Heart left ventricle (tissue), 16 donors: ENCODE measurements around the gene SUSD6. TPM values are rescaled to one million over a fixed set of nuclear protein-coding genes. Genes with fewer than 3 reads are reported as not detected.

Experiments used
- ATAC-seq, 4 donors: fragments of 200-7000 bp; cut with Tn5 transposase; one replicate each; pipeline ENCODE4 v1.9.1; 2020 to 2022; ENCODE audit warnings: moderate library complexity in 4 of 4, mild to moderate bottlenecking in 3 of 4, moderate number of reproducible peaks in 1 of 4
- DNase-seq, 5 donors: peaks; one replicate each; pipeline ENCODE4 v3.0.0-alpha.2; 2020
- H3K27ac ChIP-seq, 12 donors: fragments of 200-600 bp; sonication (generic) in 4 of 12; one replicate each; pipeline versions ENCODE4 v1.5.0 to v1.8.0; 2016 to 2022; ENCODE audit warnings: mild to moderate bottlenecking in 2 of 12
- H3K27me3 ChIP-seq, 9 donors: fragments of 200-600 bp; sonication (generic) in 2 of 9; one replicate each; pipeline versions ENCODE4 v1.5.1 to v1.8.0; 2016 to 2022; ENCODE audit warnings: mild to moderate bottlenecking in 3 of 9
- H3K36me3 ChIP-seq, 9 donors: fragments of 200-600 bp; sonication (generic) in 2 of 9; one replicate each; pipeline versions ENCODE4 v1.5.0 to v1.8.0; 2018 to 2022; ENCODE audit warnings: mild to moderate bottlenecking in 2 of 9
- H3K4me1 ChIP-seq, 12 donors: fragments of 200-600 bp; sonication (generic) in 4 of 12; one replicate each; pipeline versions ENCODE4 v1.5.0 to v1.8.0; 2016 to 2022; ENCODE audit warnings: mild to moderate bottlenecking in 3 of 12
- H3K4me3 ChIP-seq, 12 donors: fragments of 200-600 bp; sonication (generic) in 4 of 12; one replicate each; pipeline versions ENCODE4 v1.5.0 to v1.8.0; 2017 to 2022; ENCODE audit warnings: mild to moderate bottlenecking in 9 of 12, moderate library complexity in 4 of 12
- H3K9me3 ChIP-seq, 12 donors: fragments of 200-600 bp; sonication (generic) in 4 of 12; one replicate each; pipeline versions ENCODE4 v1.5.0 to v1.8.0; 2016 to 2022; ENCODE audit warnings: mild to moderate bottlenecking in 1 of 12
- POLR2A ChIP-seq, 2 donors: fragments of 450-650 bp; IDR thresholded peaks; one replicate each; pipeline ENCODE4 v1.6.1; 2017; ENCODE audit warnings: antibody characterized with exemption in 2 of 2, mild to moderate bottlenecking in 2 of 2, moderate library complexity in 2 of 2
- WGBS, 4 donors: extraction: QIAGEN DNeasy Blood & Tissue Kit in 2 of 4; methylation state at CpG; one replicate each; pipeline versions ENCODE4 v1.1.5 to v1.1.7; 2013 to 2018; 5-methylcytosine and 5-hydroxymethylcytosine counted together
- intact Hi-C, 10 donors: fragments of 100-400 bp; cut with DNase I; formaldehyde crosslinking; loops; one replicate each; pipeline versions ENCODE4 v1.11.1 to v1.14.2; 2022
- polyA plus RNA-seq, 2 donors: library from polyadenylated mRNA; stranded (reverse); fragments of 200-250 nt; gene quantifications; one replicate each; pipeline ENCODE4 v1.2.3, GENCODE V29; 2013
- total RNA-seq, 9 donors: library from RNA; depleted of rRNA in 2 of 9; stranded (reverse); fragments of >200 nt in 2 of 9; fragmentation: NEBNext Ultra II Directional in 3 of 9; extraction: Animal tissue kit (Norgen Biotek cat#: 25700) in 3 of 9; gene quantifications; one replicate each; pipeline versions ENCODE4 v1.1.0 to v1.2.4, GENCODE V29; 2016 to 2023
- TF ChIP-seq, protein P1 (sequence below), 12 donors: fragments of 200-600 bp; sonication (generic) in 4 of 12; IDR thresholded peaks; one replicate each; pipeline versions ENCODE4 v1.5.0 to v1.8.0; 2018 to 2022; ENCODE audit warnings: antibody characterized with exemption in 12 of 12, mild to moderate bottlenecking in 5 of 12
- donor health status: ischemic (EF 13 %, LVEDD 7.1; RV severe dilation, severe dysfunction).
- donor health status: healthy with polysubstance abuse.
- donor health status: DM: no; HTN: yes; CAD: no.
- donor health status: DM: no; HTN: no; CAD: no.
- donor health status: ischemic (EF 25% LVEDD 6.9; RV normal size, moderate dysfunction).
- donor health status: ischemic (EF 25% LVEDD 5.7; RV mildly dilated, moderate dysfunction).
- donor health status: healthy.
- donor health status: DM: yes; HTN: yes; CAD: no.
- donor health status: ischemic (EF 35%, LVEDD 5.7; RV mildly dilated, moderate dysfunction).
- donor health status: nonischemic (EF 11% LVEDD 7.7; RV severe dilation, severe dysfunction).
- donor health status: DM: yes; HTN: yes; CAD: no.
- donor health status: PGD.
- donor health status: ischemic (EF 29% LVEDD 5.4; RV normal size, mild dysfunction).
- donor health status: nonischemic (EF 23%, LVEDD 6.1; RV moderate dilation, normal function).

Gene SUSD6
- total and polyA plus RNA-seq, 11 donors = 5.8 to 49.2 (median 24.5) TPM

DNA sequence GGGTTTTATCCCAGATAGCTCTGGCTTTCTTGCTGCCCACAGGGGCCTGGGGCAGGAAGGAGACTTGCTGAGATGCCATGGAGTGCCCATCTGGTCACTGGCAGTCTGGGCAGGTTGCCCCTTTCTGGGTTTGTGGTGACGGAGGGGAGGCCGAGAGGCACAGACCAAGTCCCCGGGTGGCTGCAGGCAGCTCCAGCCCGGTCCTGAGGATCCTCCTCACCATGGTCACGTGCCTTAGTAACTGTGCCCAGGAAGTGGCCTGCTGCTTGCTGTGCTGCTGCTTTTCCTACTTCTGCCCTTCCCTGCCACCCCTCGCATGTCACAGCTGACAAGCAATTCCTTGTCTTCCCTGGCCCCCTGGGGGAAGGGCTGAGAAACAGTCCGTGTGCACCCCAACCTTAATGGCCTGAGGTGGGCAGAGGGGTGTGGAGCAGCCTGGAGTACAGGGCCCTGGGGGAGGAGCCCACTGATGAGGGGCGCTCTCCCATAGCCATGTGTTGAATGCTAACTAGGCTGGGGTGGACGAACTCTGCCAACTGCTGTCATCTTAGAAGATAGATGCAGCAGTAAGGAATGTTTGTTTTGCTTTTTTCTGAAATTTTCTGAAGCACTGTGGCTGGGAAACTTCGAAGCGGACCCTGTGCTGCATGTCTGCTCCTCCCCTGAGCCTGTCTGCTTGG is 100.6 kb downstream of the SUSD6 start:
- H3K27ac ChIP-seq = peak overlapping the region in 11 of 12 donors; percentile 63 to 88 (median 73)
- H3K27me3 ChIP-seq = no peaks in the 10 kb centered on the region
- DNase-seq (peak in 3 of 5 donors; percentile 34 to 69 (median 60)), ATAC-seq (peak in 3 of 4 donors; percentile 24 to 26 (median 26))
- no peaks in the 10 kb centered on the region for H3K9me3 ChIP-seq
- no peak overlapping the region for H3K4me3 ChIP-seq
- 26 to 37% (median 29%) methylated on average over 8 to 11 of the region's 11 CpGs for WGBS, 4 donors
- H3K4me1 ChIP-seq = peaks cover 15 to 97% (median 51%) of the 10 kb centered on the region in 12 donors
- H3K36me3 ChIP-seq = peaks cover 0 to 71% (median 37%) of the 10 kb centered on the region in 9 donors
- intact Hi-C loops = loop anchor here in 6 of 10 donors (5.0 to 10.0 kb wide), 4 partner anchors 40 to 100 kb away; partner anchors contain the start of gene SUSD6 (in 1 of the 6)
- no peak for TF ChIP-seq POLR2A (IDR thresholded peaks at IDR 0.05)
- TF ChIP-seq, protein P1, sequence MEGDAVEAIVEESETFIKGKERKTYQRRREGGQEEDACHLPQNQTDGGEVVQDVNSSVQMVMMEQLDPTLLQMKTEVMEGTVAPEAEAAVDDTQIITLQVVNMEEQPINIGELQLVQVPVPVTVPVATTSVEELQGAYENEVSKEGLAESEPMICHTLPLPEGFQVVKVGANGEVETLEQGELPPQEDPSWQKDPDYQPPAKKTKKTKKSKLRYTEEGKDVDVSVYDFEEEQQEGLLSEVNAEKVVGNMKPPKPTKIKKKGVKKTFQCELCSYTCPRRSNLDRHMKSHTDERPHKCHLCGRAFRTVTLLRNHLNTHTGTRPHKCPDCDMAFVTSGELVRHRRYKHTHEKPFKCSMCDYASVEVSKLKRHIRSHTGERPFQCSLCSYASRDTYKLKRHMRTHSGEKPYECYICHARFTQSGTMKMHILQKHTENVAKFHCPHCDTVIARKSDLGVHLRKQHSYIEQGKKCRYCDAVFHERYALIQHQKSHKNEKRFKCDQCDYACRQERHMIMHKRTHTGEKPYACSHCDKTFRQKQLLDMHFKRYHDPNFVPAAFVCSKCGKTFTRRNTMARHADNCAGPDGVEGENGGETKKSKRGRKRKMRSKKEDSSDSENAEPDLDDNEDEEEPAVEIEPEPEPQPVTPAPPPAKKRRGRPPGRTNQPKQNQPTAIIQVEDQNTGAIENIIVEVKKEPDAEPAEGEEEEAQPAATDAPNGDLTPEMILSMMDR (IDR thresholded peaks at IDR 0.05) = peak in 1 of 12 donors; percentile 9

DNA sequence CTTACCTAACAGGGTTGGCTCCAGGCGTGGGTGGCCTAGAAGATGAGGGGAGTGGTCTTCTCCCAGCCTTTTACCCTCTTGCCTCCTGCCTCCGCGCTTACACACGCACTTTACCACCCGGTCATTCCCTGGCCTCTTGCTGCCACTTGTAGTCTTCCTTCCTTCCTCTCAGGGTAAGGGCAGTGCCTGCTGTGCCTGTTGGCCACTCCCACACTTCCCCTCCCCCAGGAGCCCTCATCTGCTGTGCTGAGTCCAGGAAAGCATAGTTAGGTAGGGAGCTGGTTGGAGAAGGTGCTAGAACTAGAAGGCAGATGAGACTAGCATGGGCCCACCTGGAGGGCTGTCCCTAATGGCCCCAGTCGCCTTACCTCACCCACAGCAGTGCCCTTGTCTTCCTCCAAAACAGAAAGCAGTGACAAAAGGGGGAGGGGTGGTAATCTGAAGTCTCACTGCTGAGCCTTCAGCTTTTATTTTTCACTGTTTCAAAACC is 101.2 kb downstream of the SUSD6 start:
- H3K4me1 ChIP-seq = peaks cover 15 to 99% (median 54%) of the 10 kb centered on the region in 12 donors
- H3K4me3 ChIP-seq = no peak overlapping the region
- TF ChIP-seq, protein P1 (IDR thresholded peaks at IDR 0.05) = no peak
- TF ChIP-seq POLR2A (IDR thresholded peaks at IDR 0.05) = no peak
- intact Hi-C loops = loop anchor here in 6 of 10 donors (5.0 to 10.0 kb wide), 4 partner anchors 40 to 100 kb away; partner anchors contain the start of gene SUSD6 (in 1 of the 6)
- H3K9me3 ChIP-seq = no peaks in the 10 kb centered on the region
- H3K36me3 ChIP-seq = peaks cover 0 to 65% (median 33%) of the 10 kb centered on the region in 9 donors
- DNase-seq (peak in 4 of 5 donors; percentile 62 to 70 (median 67)), ATAC-seq (peak; percentile 56 to 72 (median 60))
- H3K27me3 ChIP-seq = no peaks in the 10 kb centered on the region
- peak overlapping the region in 11 of 12 donors; percentile 63 to 88 (median 73) for H3K27ac ChIP-seq
- 31 to 41% (median 39%) methylated on average over 6 of the region's 6 CpGs for WGBS, 4 donors

DNA sequence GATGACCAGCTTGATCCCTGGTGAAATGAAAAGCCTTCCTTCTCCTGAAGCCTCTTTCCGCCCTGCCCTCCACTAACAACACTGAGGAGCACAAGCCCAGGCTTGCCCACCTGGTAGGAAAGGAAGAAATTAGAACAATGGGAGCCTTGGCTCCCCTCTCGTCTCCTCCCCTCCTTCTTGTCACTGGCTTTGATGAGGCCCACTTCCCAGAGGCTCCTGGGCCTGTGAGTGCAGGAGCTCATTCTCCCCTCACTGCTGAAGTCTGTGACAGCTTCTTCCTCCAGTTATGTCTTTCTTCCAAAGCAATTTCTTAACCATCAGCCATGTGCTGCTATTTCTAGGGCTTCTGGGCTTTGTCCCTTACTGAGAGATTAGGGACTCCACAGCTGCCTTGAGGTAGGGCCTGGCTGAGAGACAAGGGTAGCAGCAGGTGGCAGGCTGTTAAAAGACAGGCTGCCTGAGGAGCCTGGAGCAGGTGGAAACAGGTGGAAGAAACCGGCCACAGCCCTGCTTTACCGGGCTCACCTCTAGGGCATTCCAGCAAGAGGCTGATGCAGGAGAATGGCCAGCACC is 101.9 kb downstream of the SUSD6 start:
- intact Hi-C loops = loop anchor here in 6 of 10 donors (5.0 to 10.0 kb wide), 4 partner anchors 41 to 101 kb away; partner anchors contain the start of gene SUSD6 (in 1 of the 6)
- H3K27ac ChIP-seq = peak overlapping the region in 11 of 12 donors; percentile 63 to 88 (median 73)
- no peak for DNase-seq
- H3K36me3 ChIP-seq = peaks cover 0 to 59% (median 29%) of the 10 kb centered on the region in 9 donors
- peak in 1 of 4 donors; percentile 16 for ATAC-seq
- 67 to 82% (median 72%) methylated on average over 4 of the region's 4 CpGs for WGBS, 4 donors
- no peak for TF ChIP-seq POLR2A (IDR thresholded peaks at IDR 0.05)
- TF ChIP-seq, protein P1 (IDR thresholded peaks at IDR 0.05) = no peak
- no peak overlapping the region for H3K4me3 ChIP-seq
- peaks cover 15 to 99% (median 55%) of the 10 kb centered on the region in 12 donors for H3K4me1 ChIP-seq
- H3K9me3 ChIP-seq = no peaks in the 10 kb centered on the region
- H3K27me3 ChIP-seq = no peaks in the 10 kb centered on the region
